Cardiac fibroblast (primary cell): ENCODE data around the gene CLEC20A.

Experiments used
- DNase-seq, 2 donors: peaks; one replicate each; pipeline versions ENCODE4 v3.0.0 to v3.0.0-alpha.2; 2010; ENCODE audit warnings: low read depth in 2 of 2
- H3K4me3 ChIP-seq, 2 donors: replicated peaks in 1 of 2; 1 replicate in 1 of 2; 2 replicates in 1 of 2; pipeline ENCODE4 v1.5.1; 2011; ENCODE audit warnings: low read depth in 2 of 2, low read length in 2 of 2, mild to moderate bottlenecking in 2 of 2, moderate library complexity in 1 of 2
- CTCF ChIP-seq: IDR thresholded peaks from one replicate; pipeline ENCODE4 v1.5.1; 2011; ENCODE audit warnings: low read depth, mild to moderate bottlenecking, low read length, inconsistent platforms

The CLEC20A gene

GRCh38 chr1:178490136-178490535, 6.6 kb downstream of the CLEC20A start:
- no peak for TF ChIP-seq CTCF
- no peak for DNase-seq

GRCh38 chr1:178489399-178489798, 7.4 kb downstream of the CLEC20A start:
- no peak for DNase-seq
- no peak for TF ChIP-seq CTCF

More at GRCh38 chr1:178490136-178490535, 6.6 kb downstream of the CLEC20A start:
- H3K4me3 ChIP-seq, result no peak overlapping the region

GRCh38 chr1:178488393-178488792, 8.4 kb downstream of the CLEC20A start:
- TF ChIP-seq CTCF, result no peak
- no peak for DNase-seq
- H3K4me3 ChIP-seq, result no peak overlapping the region

More at GRCh38 chr1:178489399-178489798, 7.4 kb downstream of the CLEC20A start:
- no peak overlapping the region for H3K4me3 ChIP-seq

GRCh38 chr1:178487070-178487615, 9.6 kb downstream of the CLEC20A start:
- no peak for TF ChIP-seq CTCF
- peak overlapping the region; percentile 15 to 32 for H3K4me3 ChIP-seq
- no peak for DNase-seq

GRCh38 chr1:178486100-178487069, 10.4 kb downstream of the CLEC20A start:
- TF ChIP-seq CTCF, result no peak
- DNase-seq, result no peak
- H3K4me3 ChIP-seq, result peak overlapping the region; percentile 15 to 32

- H3K4me3 ChIP-seq, result no peak overlapping the region
- no peak for TF ChIP-seq CTCF
- peak in 1 of 2 donors; percentile 39 for DNase-seq
Observed at GRCh38 chr1:178485541-178485981, 11.2 kb downstream of the CLEC20A start.
